ENCODE data around the gene HDAC4.

The HDAC4 gene

GRCh38 chr2:239084007-239084406 is 316.8 kb downstream of the HDAC4 start:
- Histone ChIP-seq H3K4me3 (ENCODE audit: low read length) (no peak overlapping the region), H3K27me3 (ENCODE audit: insufficient read depth, low read length) (no peaks in the 10 kb centered on the region), H3K36me3 (ENCODE audit: insufficient read depth, low read length) (peaks cover 26% of the 10 kb centered on the region), H3K9ac (ENCODE audit: low read depth, low read length) (no peak overlapping the region), H3K4me1 (ENCODE audit: insufficient read depth, low read length) (no peaks in the 10 kb centered on the region), H3K9me3 (ENCODE audit: insufficient read depth, low read depth, low read length) (no peaks in the 10 kb centered on the region), H3K27ac (ENCODE audit: low read depth, low read length) (no peak overlapping the region)
- WGBS: 97% methylated on average over 24 of the region's 24 CpGs

GRCh38 chr2:239082425-239082824 is 318.4 kb downstream of the HDAC4 start:
- WGBS: 88% methylated on average over 14 of the region's 14 CpGs
- Histone ChIP-seq H3K36me3 (ENCODE audit: insufficient read depth, low read length) (peaks cover 32% of the 10 kb centered on the region), H3K27me3 (ENCODE audit: insufficient read depth, low read length) (no peaks in the 10 kb centered on the region), H3K4me1 (ENCODE audit: insufficient read depth, low read length) (no peaks in the 10 kb centered on the region), H3K27ac (ENCODE audit: low read depth, low read length) (no peak overlapping the region), H3K9ac (ENCODE audit: low read depth, low read length) (no peak overlapping the region), H3K4me3 (ENCODE audit: low read length) (no peak overlapping the region), H3K9me3 (ENCODE audit: insufficient read depth, low read depth, low read length) (no peaks in the 10 kb centered on the region)

GRCh38 chr2:239081622-239082021 is 319.2 kb downstream of the HDAC4 start:
- peaks cover 39% of the 10 kb centered on the region for H3K36me3 ChIP-seq (ENCODE audit: insufficient read depth, low read length)
- WGBS: 92% methylated on average over 18 of the region's 18 CpGs
- H3K27ac ChIP-seq (ENCODE audit: low read depth, low read length): no peak overlapping the region
- no peaks in the 10 kb centered on the region for H3K27me3 ChIP-seq (ENCODE audit: insufficient read depth, low read length)
- H3K4me3 ChIP-seq (ENCODE audit: low read length): no peak overlapping the region
- no peak overlapping the region for H3K9ac ChIP-seq (ENCODE audit: low read depth, low read length)
- H3K4me1 ChIP-seq (ENCODE audit: insufficient read depth, low read length): no peaks in the 10 kb centered on the region
- no peaks in the 10 kb centered on the region for H3K9me3 ChIP-seq (ENCODE audit: insufficient read depth, low read depth, low read length)

- Histone ChIP-seq H3K9ac (ENCODE audit: low read depth, low read length) (no peak overlapping the region), H3K4me1 (ENCODE audit: insufficient read depth, low read length) (no peaks in the 10 kb centered on the region), H3K27me3 (ENCODE audit: insufficient read depth, low read length) (no peaks in the 10 kb centered on the region), H3K4me3 (ENCODE audit: low read length) (no peak overlapping the region), H3K36me3 (ENCODE audit: insufficient read depth, low read length) (peaks cover 39% of the 10 kb centered on the region), H3K9me3 (ENCODE audit: insufficient read depth, low read depth, low read length) (no peaks in the 10 kb centered on the region), H3K27ac (ENCODE audit: low read depth, low read length) (no peak overlapping the region)
- 96% methylated on average over 19 of the region's 19 CpGs for WGBS
Observed at GRCh38 chr2:239081046-239081445, 319.8 kb downstream of the HDAC4 start.

GRCh38 chr2:239079671-239080294 is 321.0 kb downstream of the HDAC4 start:
- Histone ChIP-seq H3K36me3 (ENCODE audit: insufficient read depth, low read length) (peaks cover 44% of the 10 kb centered on the region), H3K4me3 (ENCODE audit: low read length) (no peak overlapping the region)
- 85% methylated on average over 16 of the region's 16 CpGs for WGBS

GRCh38 chr2:239078128-239078924 is 322.5 kb downstream of the HDAC4 start:
- Histone ChIP-seq H3K27me3 (ENCODE audit: insufficient read depth, low read length) (no peaks in the 10 kb centered on the region), H3K36me3 (ENCODE audit: insufficient read depth, low read length) (peaks cover 51% of the 10 kb centered on the region), H3K27ac (ENCODE audit: low read depth, low read length) (no peak overlapping the region), H3K4me1 (ENCODE audit: insufficient read depth, low read length) (no peaks in the 10 kb centered on the region), H3K9me3 (ENCODE audit: insufficient read depth, low read depth, low read length) (no peaks in the 10 kb centered on the region), H3K9ac (ENCODE audit: low read depth, low read length) (no peak overlapping the region), H3K4me3 (ENCODE audit: low read length) (no peak overlapping the region)
- 93% methylated on average over 25 of the region's 25 CpGs for WGBS

More at GRCh38 chr2:239079671-239080294, 321.0 kb downstream of the HDAC4 start:
- Histone ChIP-seq H3K9me3 (ENCODE audit: insufficient read depth, low read depth, low read length) (no peaks in the 10 kb centered on the region), H3K9ac (ENCODE audit: low read depth, low read length) (no peak overlapping the region), H3K27me3 (ENCODE audit: insufficient read depth, low read length) (no peaks in the 10 kb centered on the region), H3K27ac (ENCODE audit: low read depth, low read length) (no peak overlapping the region), H3K4me1 (ENCODE audit: insufficient read depth, low read length) (no peaks in the 10 kb centered on the region)

- H3K27me3 ChIP-seq (ENCODE audit: insufficient read depth, low read length): no peaks in the 10 kb centered on the region
- no peak overlapping the region for H3K27ac ChIP-seq (ENCODE audit: low read depth, low read length)
- H3K9ac ChIP-seq (ENCODE audit: low read depth, low read length): no peak overlapping the region
- no peak overlapping the region for H3K4me3 ChIP-seq (ENCODE audit: low read length)
- H3K36me3 ChIP-seq (ENCODE audit: insufficient read depth, low read length): peaks cover 56% of the 10 kb centered on the region
- WGBS: 97% methylated on average over 15 of the region's 15 CpGs
- H3K9me3 ChIP-seq (ENCODE audit: insufficient read depth, low read depth, low read length): no peaks in the 10 kb centered on the region
- no peaks in the 10 kb centered on the region for H3K4me1 ChIP-seq (ENCODE audit: insufficient read depth, low read length)
Observed at GRCh38 chr2:239077260-239077659, 323.6 kb downstream of the HDAC4 start.

- 91% methylated on average over 27 of the region's 27 CpGs for WGBS
Observed at GRCh38 chr2:239075918-239076758, 324.7 kb downstream of the HDAC4 start.

GRCh38 chr2:239073745-239074530 is 326.9 kb downstream of the HDAC4 start:
- Histone ChIP-seq H3K4me1 (ENCODE audit: insufficient read depth, low read length) (no peaks in the 10 kb centered on the region), H3K27me3 (ENCODE audit: insufficient read depth, low read length) (no peaks in the 10 kb centered on the region), H3K4me3 (ENCODE audit: low read length) (no peak overlapping the region), H3K36me3 (ENCODE audit: insufficient read depth, low read length) (peaks cover 43% of the 10 kb centered on the region), H3K9ac (ENCODE audit: low read depth, low read length) (no peak overlapping the region), H3K9me3 (ENCODE audit: insufficient read depth, low read depth, low read length) (no peaks in the 10 kb centered on the region), H3K27ac (ENCODE audit: low read depth, low read length) (no peak overlapping the region)
- WGBS: 94% methylated on average over 16 of the region's 18 CpGs

More at GRCh38 chr2:239075918-239076758, 324.7 kb downstream of the HDAC4 start:
- no peak overlapping the region for H3K27ac ChIP-seq (ENCODE audit: low read depth, low read length)
- H3K27me3 ChIP-seq (ENCODE audit: insufficient read depth, low read length): no peaks in the 10 kb centered on the region
- H3K9me3 ChIP-seq (ENCODE audit: insufficient read depth, low read depth, low read length): no peaks in the 10 kb centered on the region
- no peak overlapping the region for H3K4me3 ChIP-seq (ENCODE audit: low read length)
- H3K36me3 ChIP-seq (ENCODE audit: insufficient read depth, low read length): peaks cover 64% of the 10 kb centered on the region
- H3K4me1 ChIP-seq (ENCODE audit: insufficient read depth, low read length): no peaks in the 10 kb centered on the region
- no peak overlapping the region for H3K9ac ChIP-seq (ENCODE audit: low read depth, low read length)

GRCh38 chr2:239073270-239073669 is 327.6 kb downstream of the HDAC4 start:
- H3K36me3 ChIP-seq (ENCODE audit: insufficient read depth, low read length): peaks cover 40% of the 10 kb centered on the region
- no peak overlapping the region for H3K9ac ChIP-seq (ENCODE audit: low read depth, low read length)
- H3K4me3 ChIP-seq (ENCODE audit: low read length): no peak overlapping the region
- no peaks in the 10 kb centered on the region for H3K27me3 ChIP-seq (ENCODE audit: insufficient read depth, low read length)
- no peaks in the 10 kb centered on the region for H3K4me1 ChIP-seq (ENCODE audit: insufficient read depth, low read length)
- 95% methylated on average over 12 of the region's 12 CpGs for WGBS
- H3K27ac ChIP-seq (ENCODE audit: low read depth, low read length): no peak overlapping the region
- no peaks in the 10 kb centered on the region for H3K9me3 ChIP-seq (ENCODE audit: insufficient read depth, low read depth, low read length)
